GM10266 (cell line): ENCODE measurements around the gene SLC25A17.
A peak's percentile ranks its signal among the peaks of the same experiment; 100 is the strongest.
"Not testable (repeated sequence)": the region's sequence is repeated elsewhere in the genome, so short reads cannot be mapped to it uniquely, and the experiment has no call there.

Experiments
- DNase-seq: peaks from one replicate; pipeline ENCODE4 v3.0.0; 2012; ENCODE audit errors: extremely low spot score
- TF ChIP-seq, protein P1 (sequence below): IDR thresholded peaks from 2 replicates; pipeline ENCODE4 v1.5.1; 2012; ENCODE audit warnings: mild to moderate bottlenecking, low read depth; ENCODE audit not compliant: control insufficient read depth, insufficient read depth; ENCODE audit errors: missing control alignments

Gene SLC25A17

GRCh38 chr22:40818747-40819598, at the start of gene SLC25A17:
TSS of gene SLC25A17 (minus strand) at chr22:40819346. CDS start at chr22:40819248, 98 bp downstream.
- DNase-seq: peak; percentile 94
- TF ChIP-seq, protein P1, sequence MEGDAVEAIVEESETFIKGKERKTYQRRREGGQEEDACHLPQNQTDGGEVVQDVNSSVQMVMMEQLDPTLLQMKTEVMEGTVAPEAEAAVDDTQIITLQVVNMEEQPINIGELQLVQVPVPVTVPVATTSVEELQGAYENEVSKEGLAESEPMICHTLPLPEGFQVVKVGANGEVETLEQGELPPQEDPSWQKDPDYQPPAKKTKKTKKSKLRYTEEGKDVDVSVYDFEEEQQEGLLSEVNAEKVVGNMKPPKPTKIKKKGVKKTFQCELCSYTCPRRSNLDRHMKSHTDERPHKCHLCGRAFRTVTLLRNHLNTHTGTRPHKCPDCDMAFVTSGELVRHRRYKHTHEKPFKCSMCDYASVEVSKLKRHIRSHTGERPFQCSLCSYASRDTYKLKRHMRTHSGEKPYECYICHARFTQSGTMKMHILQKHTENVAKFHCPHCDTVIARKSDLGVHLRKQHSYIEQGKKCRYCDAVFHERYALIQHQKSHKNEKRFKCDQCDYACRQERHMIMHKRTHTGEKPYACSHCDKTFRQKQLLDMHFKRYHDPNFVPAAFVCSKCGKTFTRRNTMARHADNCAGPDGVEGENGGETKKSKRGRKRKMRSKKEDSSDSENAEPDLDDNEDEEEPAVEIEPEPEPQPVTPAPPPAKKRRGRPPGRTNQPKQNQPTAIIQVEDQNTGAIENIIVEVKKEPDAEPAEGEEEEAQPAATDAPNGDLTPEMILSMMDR: peak; percentile 32

GRCh38 chr22:40868379-40868778, 49.2 kb upstream of the SLC25A17 start:
- DNase-seq: not testable (repeated sequence)

GRCh38 chr22:40867109-40867508, 48.0 kb upstream of the SLC25A17 start:
- TF ChIP-seq, protein P1: no peak
- no peak for DNase-seq

DNA sequence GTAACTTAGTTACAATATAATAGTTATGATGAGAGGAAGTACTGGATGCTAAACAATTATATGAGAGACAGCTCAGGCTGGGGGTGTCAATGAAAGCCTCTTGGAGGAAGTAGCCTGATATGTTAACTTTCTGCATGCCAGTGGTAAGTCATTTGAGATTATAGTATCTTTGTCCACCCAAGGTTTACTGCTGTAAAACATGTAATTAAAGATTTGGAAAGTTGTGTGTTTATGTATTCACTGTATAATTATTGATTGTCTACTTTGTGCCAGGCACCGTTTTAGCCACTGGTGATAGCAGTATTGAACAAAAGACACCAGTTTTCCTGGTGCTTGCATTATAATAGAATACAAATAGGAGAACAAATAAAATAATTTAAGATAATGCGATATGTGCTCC, 43.4 kb upstream of the SLC25A17 start:
- TF ChIP-seq, protein P1: no peak
- DNase-seq: no peak

- TF ChIP-seq, protein P1: no peak
- no peak for DNase-seq
These were observed 42.9 kb upstream of the SLC25A17 start, which contains the start of gene DNAJB7 for GRCh38 chr22:40862013-40862412. TSS of gene DNAJB7 (minus strand) at chr22:40862113. CDS start at chr22:40861994, 119 bp downstream.

GRCh38 chr22:40857309-40857855, 38.2 kb upstream of the SLC25A17 start:
- no peak for DNase-seq
- TF ChIP-seq, protein P1: no peak

- peak; percentile 90 for DNase-seq
- TF ChIP-seq, protein P1: peak; percentile 23
These were observed 37.6 kb upstream of the SLC25A17 start, which contains the start of the genes ST13 and XPNPEP3 for GRCh38 chr22:40856513-40857308. TSS of gene ST13 (minus strand) at chr22:40856639. CDS start at chr22:40856540, 99 bp downstream. TSS of gene XPNPEP3 (plus strand) at chr22:40857148. CDS start at chr22:40857182, 34 bp downstream.
